DMS79 treated with DMSO at 0.1 percent for 48 hours (cell line): ENCODE results near the gene KLK2.
A peak's percentile ranks its signal among the peaks of the same experiment; 100 is the strongest.

Experiments used
- DNase-seq: peaks from one replicate; lab custom pipeline; 2025; lab: John Stamatoyannopoulos, UW

KLK2 gene

GRCh38 chr19:50925734-50926133 is 52.5 kb downstream of the KLK2 start:
- DNase-seq: no peak

DNA sequence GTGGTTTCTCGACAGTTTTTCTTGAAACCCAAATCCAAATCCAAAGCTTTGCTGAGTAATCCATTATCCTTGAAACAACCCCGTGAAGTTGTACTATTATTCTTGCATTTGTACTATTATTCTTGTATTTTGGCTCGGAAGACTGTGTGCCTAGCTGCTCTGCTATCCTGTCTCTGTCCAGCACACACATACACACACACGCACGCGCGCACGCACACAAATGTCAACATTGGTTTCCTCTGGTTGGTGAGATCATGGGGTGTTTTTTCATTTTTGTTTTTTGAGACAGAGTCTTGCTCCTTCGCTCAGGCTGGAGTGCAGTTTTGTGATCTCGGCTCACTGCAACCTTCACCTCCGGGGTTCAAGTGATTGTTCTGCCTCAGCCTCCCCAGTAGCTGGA is 52.9 kb downstream of the KLK2 start:
- DNase-seq: no peak

DNA sequence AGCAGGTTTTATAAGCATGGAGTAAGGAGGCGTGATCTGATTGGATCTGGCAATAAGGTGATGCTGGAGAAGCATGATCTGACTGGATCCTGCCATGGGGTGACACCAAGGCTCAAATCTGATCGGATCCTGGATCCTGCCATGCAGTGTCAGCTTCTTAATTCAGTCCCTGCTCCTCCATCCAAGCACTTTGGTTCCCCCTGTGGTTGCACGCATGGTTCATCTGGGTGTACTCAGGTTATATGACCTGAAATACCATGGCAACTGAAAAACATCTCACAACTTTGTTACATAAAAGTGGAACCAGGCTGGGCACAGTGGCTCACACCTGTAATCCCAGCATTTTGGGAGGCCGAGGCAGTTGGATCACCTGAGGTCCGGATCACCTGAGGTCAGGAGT is 55.6 kb downstream of the KLK2 start:
- peak; percentile 40 for DNase-seq
